ENCODE data around the gene CCDC134.

CCDC134 gene

DNA sequence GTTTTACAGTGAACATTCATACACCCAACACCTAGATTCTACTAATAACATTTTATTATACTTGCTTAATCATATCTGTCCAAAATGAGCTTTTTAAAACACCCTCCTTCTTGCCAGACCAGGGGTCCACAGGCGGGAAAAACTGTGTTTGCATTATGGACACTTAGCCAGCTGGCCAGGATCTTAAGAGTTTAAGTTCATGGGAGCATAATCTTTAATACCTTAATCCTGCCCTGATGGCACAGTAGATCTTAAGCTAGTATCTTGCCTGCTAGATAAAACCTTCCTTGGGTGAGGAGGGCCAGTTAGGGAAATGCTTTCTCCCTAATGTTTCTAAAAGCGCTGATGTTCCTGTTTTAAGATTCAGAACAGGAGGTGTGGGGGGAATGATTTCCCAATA, 13.1 kb upstream of the CCDC134 start:
- no peak for DNase-seq

DNA sequence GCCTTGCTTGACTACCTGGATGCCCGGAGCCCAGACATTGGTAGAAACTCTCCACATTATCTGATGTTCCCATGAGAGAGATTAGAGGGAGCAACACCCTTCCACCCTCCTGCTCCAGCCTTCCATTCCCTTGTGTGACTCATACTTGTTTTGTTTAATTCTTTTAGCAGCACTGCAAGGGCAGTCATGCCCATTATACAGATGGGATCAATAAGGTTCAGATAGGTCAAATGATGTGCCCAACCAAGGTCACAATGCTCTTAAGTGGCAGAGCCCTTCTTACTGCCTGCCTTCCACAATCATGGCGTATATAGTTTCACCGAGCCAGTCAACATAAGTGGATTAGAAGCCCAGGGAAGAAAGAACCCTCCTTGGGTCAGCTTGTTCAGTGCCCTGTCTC, 6.6 kb upstream of the CCDC134 start:
- no peak for DNase-seq

DNA sequence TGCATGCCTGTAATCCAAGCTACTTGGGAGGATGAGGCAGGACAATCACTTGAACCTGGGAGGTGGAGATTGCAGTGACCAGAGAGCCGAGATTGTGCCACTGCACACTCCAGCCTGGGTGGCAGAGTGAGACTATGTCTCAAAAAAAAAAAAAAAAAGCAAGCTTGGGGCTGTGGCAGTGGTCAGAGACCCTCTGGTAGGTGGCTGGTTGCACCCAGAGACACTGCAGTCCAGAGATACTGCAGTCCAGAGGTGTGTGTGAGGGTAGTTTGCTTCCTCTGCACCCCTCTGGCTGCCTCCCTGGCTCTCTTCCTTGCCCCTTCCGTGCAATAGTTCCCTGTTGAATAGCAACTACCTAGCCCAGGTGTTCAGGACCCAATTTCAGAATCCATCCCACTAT, 1.7 kb upstream of the CCDC134 start:
- DNase-seq: no peak

DNA sequence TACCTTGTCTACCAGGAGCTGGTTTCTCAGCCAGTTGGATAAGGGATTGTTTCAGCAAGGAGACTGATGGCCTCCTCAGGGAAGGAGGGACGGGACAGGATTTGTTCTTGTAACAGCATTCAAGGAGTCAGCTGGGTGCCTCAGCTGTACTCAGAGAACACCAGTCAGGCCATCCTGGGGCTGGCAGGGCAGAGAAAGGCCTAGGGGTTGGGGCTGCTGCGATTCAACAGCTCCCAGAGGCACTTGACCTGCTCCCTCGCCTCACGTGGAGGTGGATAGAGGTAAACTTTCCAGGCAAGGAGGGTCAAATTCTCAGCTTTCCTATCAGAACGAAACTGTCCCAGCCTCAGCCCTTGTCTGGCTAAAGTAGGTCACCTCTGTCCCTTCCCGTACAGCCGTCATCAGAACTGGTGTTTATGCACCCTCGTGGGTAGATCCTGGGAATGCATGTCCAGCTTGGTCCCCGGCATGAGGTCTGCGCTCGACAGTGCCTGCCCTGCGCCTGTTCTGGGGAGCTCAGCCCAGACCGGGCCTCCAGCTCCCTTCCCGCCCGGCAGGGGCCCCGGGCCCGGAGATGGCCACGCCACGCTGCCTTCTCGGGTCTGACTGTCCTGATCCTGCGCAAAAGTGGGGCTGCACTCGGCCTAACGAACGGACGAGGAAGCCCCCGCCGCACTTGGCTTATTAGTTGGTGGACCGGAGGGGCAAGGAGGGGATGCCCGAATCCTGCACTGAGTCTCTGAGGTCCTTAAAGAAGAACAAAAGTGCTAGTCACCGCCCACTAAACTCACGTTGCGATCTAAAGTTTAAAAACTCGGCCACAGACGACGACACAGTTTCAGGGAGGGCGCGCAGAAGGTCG, 762 bp upstream of the CCDC134 start:
- peak; percentile 27 to 63 (median 46) for DNase-seq

DNA sequence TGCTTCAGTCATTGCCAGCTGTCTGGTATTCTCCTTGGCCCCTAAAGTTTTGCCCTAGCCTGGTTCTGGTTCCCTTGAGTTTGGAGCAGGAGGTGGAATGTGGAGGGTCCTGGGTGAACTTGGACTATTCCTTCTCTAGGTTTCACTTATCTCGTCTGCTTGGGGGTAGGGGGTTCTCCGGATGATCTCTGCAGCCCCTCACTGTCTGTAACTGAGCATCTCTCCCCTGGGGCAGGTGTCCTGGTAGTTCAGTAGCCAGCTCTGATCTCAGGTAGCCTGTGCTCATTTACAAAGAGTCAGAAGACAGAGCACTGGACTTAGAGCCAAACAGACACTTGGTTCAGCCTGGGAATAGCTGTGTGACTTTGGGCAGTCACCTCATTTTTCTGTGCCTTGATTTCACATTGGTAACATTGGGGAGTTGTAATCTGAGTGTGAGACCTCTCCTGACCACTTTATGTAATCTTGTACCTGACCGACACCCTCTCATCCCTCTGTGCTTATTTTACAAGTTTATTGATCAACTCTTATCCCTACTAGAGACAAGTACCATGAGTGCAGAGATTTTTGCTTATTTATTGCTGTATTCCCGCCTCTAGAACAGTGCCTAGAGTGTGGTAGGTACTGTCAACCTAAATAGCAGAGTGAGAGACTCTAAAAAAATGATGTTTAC, 804 bp downstream of the CCDC134 start:
- DNase-seq: no peak

DNA sequence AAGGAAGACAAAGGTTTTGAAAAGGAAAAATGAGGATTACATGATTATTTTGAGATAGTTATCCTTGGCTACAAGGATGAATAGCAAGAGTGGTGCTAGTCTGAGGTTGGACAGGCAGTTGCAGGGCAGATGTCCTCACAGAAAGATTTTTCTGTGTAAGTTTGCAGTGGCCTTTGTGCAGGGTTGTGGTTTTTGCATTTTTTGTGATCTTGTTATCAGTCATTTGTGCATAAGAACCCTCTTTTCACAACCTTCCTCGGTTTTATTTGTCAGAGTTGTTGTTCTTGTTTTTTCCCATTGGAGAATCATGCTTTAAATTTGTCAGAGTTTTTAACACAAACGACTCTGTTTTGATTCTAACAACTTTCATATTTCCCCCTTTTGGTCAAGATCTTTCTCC, 1.4 kb downstream of the CCDC134 start:
- DNase-seq: no peak

DNA sequence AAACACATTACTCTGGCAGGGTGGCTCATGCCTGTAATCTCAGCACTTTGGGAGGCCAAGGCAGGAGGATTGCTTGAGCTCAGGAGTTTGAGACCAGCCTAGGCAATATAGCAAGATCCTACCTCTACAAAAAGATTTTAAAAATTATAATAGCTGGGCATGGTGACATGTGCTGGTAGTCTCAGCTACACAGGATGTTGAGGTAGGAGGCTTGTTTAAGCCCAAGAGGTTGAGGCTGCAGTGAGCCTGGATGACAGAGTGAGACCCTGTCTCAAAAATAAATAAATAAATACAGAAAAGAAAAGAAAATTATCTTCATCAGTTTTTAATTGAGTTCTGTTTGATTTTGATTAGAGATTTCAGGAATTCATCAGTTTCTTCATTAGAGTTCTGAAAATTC, 5.2 kb downstream of the CCDC134 start:
- no peak for DNase-seq

DNA sequence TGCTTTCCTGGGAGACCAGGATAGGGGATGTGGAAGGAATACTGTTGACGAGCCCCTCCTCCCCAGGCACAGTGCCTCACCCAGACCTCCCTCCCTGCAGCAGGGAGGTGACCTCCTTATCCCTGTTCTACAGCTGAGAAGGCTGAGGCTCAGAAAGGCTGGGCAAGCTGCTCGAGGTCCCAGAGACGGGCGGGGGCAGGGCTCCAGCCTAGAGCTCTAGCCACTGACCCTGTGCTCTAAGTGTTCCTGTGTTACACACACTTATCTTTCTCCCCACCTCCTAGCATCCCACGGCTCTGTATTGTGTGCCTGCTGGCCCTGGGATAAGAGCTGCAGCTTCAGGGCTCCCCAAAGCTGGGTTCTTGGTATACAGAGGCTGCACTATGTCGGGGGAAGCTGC, 7.9 kb downstream of the CCDC134 start:
- no peak for DNase-seq

DNA sequence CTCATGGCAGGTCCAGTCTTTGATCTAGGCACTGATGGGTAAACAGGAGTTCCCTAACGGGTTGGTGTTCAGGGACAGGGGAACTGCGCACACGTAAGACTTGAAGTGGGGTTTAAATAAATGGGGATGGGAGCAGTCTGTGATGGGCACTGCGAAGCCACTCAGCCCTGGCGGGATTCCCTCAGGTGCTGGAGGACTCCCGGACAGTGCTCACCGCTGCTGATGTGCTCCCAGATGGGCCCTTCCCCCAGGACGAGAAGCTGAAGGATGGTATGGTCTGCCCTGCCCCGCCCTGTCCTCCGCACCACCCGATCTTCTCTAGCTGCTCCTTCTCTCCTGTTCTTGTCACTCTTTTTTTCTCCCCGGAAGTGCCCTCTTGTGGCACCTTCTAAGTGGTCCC, 9.5 kb downstream of the CCDC134 start:
- DNase-seq: no peak

DNA sequence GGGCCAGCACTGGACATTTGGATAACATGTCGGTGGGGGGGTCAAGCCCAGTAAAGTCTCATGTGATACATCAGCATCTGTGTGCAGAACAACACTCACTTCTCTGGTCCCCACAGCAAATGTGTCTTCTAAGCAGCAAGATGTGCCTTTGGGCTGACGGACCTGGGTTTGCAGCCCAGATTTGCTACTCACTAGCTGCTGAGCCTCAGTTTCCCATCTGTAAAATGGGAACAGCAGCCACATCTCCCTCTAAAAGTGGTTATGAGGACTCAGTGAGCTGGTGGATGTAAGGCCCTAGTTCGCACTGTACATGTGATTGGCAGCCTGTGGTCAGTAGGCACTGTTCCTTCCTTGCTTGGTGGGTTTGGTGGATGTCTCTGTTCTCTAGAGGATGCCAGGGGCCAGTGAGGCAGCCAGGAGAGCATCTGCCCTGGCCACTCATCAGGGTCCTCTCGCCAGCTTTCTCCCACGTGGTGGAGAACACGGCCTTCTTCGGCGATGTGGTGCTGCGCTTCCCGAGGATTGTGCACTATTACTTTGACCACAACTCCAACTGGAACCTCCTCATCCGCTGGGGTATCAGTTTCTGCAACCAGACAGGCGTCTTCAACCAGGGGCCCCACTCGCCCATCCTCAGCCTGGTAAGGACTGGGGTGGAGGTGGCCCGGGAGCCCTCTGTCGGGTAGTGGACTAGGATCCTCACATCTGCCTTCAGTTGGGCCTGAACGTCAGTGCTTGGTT, 12.5 kb downstream of the CCDC134 start:
- no peak for DNase-seq

DNA sequence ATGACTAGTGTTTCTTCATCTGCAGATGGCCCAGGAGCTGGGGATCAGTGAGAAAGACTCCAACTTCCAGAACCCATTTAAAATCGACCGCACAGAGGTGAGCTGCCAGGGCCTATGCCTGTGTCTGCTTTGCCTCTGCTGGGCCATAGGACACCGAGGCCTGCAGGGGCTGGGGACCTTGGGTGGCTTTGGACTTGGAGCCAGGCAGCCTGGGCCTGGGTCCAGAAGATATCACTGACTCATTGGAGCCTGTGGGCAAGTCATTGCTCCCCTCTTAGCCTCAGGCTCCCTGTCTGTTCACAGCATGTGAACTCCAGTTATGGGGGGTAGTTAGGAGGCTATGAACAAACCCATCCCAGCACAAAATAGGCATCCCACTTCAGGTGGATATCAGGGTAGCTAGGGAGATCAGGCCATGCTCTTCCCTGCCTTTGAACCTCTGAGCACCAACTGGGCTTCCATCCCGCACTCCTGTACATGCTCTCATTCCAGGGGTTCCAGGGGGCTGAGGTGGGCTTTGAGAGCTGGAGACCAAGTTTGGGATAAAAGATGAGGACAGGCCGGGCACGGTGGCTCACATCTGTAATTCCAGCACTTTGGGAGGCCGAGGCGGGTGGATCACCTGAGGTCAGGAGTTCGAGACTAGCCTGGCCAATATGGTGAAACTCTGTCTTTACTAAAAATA, 13.4 kb downstream of the CCDC134 start:
- no peak for DNase-seq

DNA sequence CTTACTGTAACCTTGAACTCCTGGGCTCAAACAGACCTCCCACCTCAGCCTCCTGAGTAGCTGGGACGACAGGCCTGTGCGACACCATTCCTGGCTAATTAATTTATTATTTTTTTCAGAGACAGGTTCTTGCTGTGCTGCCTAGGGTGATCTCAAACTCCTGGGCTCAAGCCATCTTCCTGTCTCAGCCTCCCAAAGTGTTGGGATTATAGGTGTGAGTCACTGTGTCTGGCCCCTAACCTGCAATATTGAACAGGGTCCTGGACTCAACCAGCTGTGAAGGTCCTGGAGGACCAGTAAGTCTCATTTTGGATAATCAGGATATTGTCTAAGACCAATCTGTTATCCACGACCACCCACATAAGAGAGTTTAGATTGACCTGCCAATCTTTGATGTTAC, 15.2 kb downstream of the CCDC134 start:
- no peak for DNase-seq

DNA sequence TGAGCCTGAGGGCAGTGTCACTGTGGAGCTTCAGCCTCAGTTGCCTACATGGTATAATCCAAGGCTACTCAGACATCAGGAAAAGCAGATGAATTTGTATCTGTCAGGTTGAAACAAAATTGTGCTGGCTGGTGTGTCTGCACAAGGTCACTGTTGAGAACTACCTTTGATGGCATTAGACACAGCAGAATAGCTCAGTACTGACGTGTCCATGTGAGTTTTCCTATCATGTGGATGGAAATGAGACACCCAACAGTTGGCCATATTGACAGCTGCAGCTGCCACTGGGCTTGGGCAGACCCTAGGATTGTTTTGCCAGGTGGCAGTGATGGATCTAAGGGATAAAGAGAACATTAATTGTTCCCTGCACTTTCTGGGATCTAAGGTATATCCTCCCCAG, 15.8 kb downstream of the CCDC134 start:
- no peak for DNase-seq

DNA sequence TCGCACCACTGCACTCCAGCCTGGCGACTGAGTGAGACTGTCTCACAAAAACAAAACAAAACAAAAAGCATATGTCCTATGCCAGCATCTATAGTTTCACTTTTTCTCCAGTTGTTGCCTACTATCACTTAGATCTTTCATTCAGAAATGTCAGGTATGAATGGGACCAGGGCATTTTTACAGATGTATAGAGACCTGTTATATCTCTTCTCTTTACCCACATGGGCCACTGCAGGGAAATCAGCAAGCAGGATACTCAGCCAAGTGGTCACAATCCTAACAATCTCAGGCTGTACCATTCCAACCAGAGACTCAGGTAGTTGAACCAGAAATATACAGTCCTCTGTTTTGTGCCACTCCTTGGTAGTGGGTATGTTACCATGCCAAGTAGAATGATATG, 16.4 kb downstream of the CCDC134 start:
- DNase-seq: no peak

DNA sequence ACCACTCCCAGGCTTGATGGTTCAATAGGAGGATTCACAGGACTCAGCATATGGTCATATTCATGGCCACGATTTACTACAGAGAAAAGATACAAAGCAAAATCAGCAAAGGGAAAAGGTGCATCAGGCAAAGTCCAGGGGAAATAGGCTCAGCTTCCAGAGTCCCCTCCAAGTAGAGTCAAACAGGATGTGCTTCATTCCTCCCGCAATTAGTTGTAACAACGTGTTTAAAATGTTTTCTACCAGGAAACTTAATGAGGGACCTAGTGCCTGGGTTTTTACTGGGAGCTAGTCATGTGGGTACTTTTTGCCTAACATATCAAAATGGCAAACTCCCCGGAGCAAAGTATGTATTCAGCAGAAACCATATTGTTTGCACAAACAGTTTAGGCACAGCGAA, 17.5 kb downstream of the CCDC134 start:
- DNase-seq: no peak

DNA sequence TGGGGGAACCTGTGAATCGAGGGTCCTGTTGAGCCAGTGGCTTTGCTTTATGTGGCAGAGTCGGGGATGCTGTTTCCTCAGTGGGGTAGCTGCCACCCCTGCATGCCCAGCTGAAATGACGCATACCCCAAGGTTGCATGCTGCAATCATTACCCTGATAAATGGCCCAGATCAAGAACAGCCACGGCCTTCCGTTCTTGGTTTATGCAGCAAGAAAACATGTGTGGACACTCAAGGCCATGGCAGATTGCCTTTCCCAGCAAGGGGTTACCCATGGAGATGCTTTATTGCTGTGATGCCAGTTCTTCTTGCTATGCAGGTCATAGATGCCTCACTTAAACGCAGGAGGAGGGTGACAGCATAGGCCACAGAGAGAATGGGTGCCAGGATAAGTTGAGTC, 18.1 kb downstream of the CCDC134 start:
- no peak for DNase-seq

DNA sequence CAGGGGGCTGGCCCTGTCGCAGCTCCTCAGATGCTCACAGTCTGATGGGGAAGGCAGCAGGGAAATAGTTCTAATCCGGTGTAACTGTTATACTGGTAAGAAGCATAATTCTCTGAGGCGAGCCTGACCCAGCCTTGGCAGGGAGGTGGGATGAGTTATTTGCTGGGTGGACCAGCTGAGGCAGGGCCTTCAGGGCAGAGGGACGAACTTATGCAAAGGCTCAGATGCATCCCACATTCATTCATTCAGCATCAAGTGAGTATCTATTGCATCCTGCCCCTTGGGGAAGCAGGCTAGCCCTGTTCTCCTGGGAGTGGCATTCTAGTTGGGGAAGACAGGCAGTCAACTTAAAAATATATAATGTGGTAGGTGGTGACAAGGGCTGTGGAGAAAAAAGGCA, 18.8 kb downstream of the CCDC134 start:
- no peak for DNase-seq

DNA sequence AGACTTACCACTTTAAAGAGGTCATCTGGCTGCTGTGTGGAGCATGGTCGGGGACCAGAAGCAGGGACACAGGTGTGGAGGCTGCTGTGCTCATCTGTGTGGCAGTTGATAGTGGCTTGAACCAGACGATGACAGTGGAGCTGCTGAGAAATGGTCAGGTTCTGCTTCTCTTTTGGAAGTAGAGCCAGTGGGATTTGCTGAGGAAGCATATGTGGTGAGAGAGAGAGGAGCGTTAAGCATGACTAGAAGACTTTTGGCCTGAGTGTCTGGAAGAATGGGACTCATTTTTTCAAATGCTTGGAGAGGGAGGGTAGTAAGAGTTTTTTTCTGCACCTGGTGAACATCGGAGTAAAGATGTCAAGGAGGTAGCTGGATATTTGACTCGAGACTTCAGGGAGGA, 20.0 kb downstream of the CCDC134 start:
- peak in 2 of 4 experiments; percentile 26 to 28 for DNase-seq

DNA sequence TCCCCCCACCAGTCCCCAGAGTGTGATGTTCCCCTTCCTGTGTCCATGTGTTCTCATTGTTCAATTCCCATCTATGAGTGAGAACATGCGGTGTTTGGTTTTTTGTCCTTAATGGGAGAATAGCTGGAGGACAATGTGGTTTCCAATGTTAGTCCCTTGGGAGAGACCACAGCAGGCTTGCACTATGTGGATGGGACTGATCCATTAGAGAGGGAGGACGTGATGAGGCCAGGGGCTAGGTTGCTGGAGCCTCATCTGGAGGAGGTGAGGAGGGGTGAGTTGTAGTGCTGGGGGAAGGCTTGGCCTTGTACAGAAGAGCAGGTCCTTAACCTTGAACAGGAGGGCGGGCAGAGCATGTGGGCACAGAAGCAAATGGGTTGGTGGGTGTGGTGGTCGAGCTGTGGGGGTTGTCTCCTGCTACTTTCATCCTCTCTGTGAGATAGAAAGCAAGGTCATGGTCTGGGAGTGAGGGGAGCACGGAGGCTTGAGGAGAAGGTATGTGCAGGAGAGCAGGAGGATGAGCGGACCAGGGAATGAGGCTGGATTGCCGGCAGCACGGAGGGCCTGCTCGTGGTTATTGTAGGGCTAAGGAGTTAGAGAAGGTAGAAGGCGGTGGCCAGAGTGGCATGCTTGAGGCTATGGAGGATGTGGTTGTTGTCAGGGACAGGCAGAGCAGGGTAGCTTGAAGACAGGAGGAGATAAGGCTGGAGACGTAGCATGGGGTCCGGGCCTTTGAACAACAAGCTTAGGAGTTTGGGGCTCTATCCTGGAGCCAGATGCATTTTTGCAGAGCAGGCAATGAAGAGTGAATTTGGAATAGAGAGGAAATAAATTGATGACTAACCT, 21.2 kb downstream of the CCDC134 start:
- DNase-seq: no peak

DNA sequence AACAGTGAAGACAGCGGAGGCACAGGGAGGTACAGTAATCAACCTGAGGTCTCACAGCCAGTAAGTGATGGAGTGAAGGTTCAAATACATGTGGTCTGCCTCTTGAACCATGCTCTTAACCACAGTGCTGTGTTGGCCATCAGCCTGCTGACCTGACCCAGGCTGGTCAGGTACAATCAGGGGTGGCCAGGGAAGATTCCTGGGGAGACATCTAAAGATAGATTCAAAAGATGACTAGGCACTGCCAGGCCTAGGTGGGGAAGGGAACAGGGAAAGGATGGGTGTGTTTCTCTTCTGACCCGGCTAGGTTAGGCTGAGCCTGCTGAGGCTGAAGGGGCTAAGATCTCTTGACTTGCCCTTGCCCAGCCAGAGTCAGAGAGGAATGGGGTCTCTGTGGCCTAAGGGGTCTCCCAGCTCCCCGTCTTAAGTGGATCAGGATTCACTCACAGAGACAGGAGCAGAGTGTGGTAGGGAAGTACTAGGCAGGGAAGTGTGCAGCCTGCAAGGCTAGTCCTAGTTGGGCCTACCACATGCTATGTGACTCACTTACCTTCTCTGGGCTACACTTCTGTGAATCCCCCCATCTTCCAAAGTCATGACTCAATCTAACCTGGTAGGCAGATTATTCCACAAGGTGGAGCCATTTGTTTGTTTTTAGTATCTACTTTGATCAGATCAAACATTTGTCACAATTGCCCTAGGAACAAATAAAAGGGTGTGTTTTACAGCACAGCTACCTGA, 22.0 kb downstream of the CCDC134 start:
- DNase-seq: peak; percentile 35 to 66 (median 48)

DNA sequence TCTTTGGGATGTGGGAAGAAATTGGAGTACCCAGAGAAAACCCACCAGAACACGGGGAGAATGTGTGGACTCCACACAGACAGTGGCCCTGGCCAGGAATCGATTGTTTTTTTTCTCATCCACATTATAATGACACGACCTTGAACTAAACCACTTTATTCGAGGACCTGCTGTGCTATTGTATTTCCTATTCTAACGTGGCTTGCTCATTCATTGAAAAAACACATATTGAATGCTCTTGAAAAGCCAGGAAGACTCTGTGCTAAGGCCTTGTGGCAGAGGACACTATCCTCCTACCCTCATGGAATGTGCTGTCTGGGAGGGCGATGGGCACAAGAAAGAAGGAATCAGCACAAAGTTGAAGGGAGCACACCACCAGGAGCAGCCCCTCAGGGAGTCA, 23.3 kb downstream of the CCDC134 start:
- DNase-seq: no peak
